GM12892 (cell line): ENCODE results near the gene TFF1.

ENCODE experiments used
- POLR2A ChIP-seq: IDR thresholded peaks from 2 replicates; pipeline ENCODE4 v1.6.1; 2011; ENCODE audit warnings: low read depth, low read length, control low read depth
- POLR2AphosphoS5 ChIP-seq: IDR thresholded peaks from 2 replicates; pipeline ENCODE4 v1.6.1; 2011; ENCODE audit warnings: low read depth, low read length, control low read depth
- TAF1 ChIP-seq: IDR thresholded peaks from 2 replicates; pipeline ENCODE4 v1.6.1; 2011; ENCODE audit warnings: low read depth, mild to moderate bottlenecking, control low read depth, low read length, borderline replicate concordance

GRCh38 chr21:42409366-42409765, 43.0 kb upstream of the TFF1 start:
- TF ChIP-seq POLR2A: no peak
- TF ChIP-seq TAF1: no peak
- TF ChIP-seq POLR2AphosphoS5: no peak
